Measurements from ENCODE around the gene RSRP1.

Gene RSRP1

GRCh38 chr1:25195835-25196234, 51.4 kb downstream of the RSRP1 start:
- in situ Hi-C loops (cut with MboI; ENCODE audit: low sequenced_read_pairs), result no loop called here

DNA sequence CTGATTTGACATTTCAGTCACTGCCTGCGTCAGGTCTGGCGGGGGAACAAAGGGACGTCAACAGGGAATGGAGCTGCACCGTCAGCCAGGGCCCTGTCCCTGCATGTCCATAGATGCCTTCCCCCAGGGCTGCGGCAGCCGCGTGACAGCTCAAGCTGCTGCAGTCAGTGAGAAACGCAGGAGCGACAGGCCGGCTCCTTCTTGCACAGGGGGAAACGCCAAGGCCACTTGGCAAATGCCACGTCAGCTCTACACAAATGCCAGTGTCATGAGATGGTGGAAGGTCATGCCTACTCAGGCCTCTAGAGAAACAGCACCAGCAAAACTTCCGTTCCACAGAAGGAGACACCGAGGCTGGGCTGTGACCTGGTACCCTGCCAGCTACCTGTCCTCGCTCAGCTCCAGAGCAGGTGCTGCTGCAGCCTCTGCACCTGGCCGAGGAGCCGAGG, 52.7 kb downstream of the RSRP1 start:
- in situ Hi-C loops (cut with MboI; ENCODE audit: low sequenced_read_pairs), result no loop called here

GRCh38 chr1:25194054-25194453, 53.2 kb downstream of the RSRP1 start:
- in situ Hi-C loops (cut with MboI; ENCODE audit: low sequenced_read_pairs), result no loop called here

DNA sequence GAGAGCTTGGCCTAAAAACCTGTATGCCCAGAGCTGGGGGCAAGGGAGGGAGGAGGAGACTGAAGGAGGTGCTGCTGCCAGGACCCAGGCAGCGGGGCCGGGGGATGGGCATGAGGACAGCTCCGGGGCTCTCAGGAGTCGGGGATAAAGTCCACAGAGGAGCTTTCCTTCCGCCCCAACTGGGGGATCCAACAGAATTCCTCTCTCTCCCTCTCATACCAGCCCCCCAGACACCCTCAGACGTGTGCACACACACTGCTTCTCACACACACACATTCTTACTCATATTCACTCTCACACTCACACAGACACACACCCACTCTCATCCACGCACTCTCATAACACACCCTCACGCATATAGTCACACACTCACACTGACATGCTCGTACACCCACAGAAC, 54.0 kb downstream of the RSRP1 start:
- in situ Hi-C loops (cut with MboI; ENCODE audit: low sequenced_read_pairs), result no loop called here

Measured in HL-60/S4 treated with phorbol 12-myristate 13-acetate at 8.2 ng/mL for 4 days and 3 days (cell line).